ENCODE results near the gene CHRNB2.
A peak's percentile ranks its signal among the peaks of the same experiment; 100 is the strongest.

CHRNB2 gene

GRCh38 chr1:154611150-154611862, 43.7 kb downstream of the CHRNB2 start:
- no peak for DNase-seq (ENCODE audit: low read depth)

- DNase-seq (ENCODE audit: low read depth), result no peak
Observed at GRCh38 chr1:154614247-154614646, 46.7 kb downstream of the CHRNB2 start.

- no peak for DNase-seq (ENCODE audit: low read depth)
Observed at GRCh38 chr1:154614901-154615300, 47.3 kb downstream of the CHRNB2 start.

- DNase-seq (ENCODE audit: low read depth), result no peak
Observed at GRCh38 chr1:154615411-154615810, 47.8 kb downstream of the CHRNB2 start.

- no peak for DNase-seq (ENCODE audit: low read depth)
Observed at GRCh38 chr1:154616659-154617345, 49.2 kb downstream of the CHRNB2 start.

- DNase-seq (ENCODE audit: low read depth), result no peak
Observed at GRCh38 chr1:154619181-154619948, 51.8 kb downstream of the CHRNB2 start.

GRCh38 chr1:154620751-154621150, 53.2 kb downstream of the CHRNB2 start:
- no peak for DNase-seq (ENCODE audit: low read depth)

GRCh38 chr1:154621875-154622274, 54.3 kb downstream of the CHRNB2 start:
- no peak for DNase-seq (ENCODE audit: low read depth)

GRCh38 chr1:154622503-154623039, 55.0 kb downstream of the CHRNB2 start:
- no peak for DNase-seq (ENCODE audit: low read depth)

GRCh38 chr1:154623358-154623757, 55.8 kb downstream of the CHRNB2 start:
- no peak for DNase-seq (ENCODE audit: low read depth)

- DNase-seq (ENCODE audit: low read depth), result no peak
Observed at GRCh38 chr1:154624746-154625643, 57.4 kb downstream of the CHRNB2 start.

- no peak for DNase-seq (ENCODE audit: low read depth)
Observed at GRCh38 chr1:154626456-154627256, 59.1 kb downstream of the CHRNB2 start.

GRCh38 chr1:154627257-154628120, 59.9 kb downstream of the CHRNB2 start:
- DNase-seq (ENCODE audit: low read depth), result peak; percentile 89

GRCh38 chr1:154628121-154628405, 60.5 kb downstream of the CHRNB2 start:
- no peak for DNase-seq (ENCODE audit: low read depth)

- no peak for DNase-seq (ENCODE audit: low read depth)
Observed at GRCh38 chr1:154629061-154629674, 61.6 kb downstream of the CHRNB2 start.

All from stimulated activated CD8-positive, alpha-beta memory T cell treated with anti-CD3 and anti-CD28 coated beads, Interleukin-15, amount 100 ng/mL, for 24 hours (primary cell).